ENCODE measurements around the gene DNAH2.

DNAH2 gene

GRCh38 chr17:7786866-7787265 is 69.3 kb downstream of the DNAH2 start:
- POLR2A ChIA-PET, result no interaction called here
- Histone ChIP-seq H3K4me3 (ENCODE audit: low read depth, low read length) (no peak overlapping the region), H3K27ac (ENCODE audit: extremely low read depth, low read depth, low read length) (no peak overlapping the region), H3K36me3 (ENCODE audit: control insufficient read depth in 2 of 2, insufficient read depth in 1 of 2, low read length in 2 of 2) (no peaks in the 10 kb centered on the region), H3K9me3 (ENCODE audit: control insufficient read depth, insufficient read depth, low read depth, low read length) (no peaks in the 10 kb centered on the region), H3K4me1 (ENCODE audit: control insufficient read depth, insufficient read depth, low read length) (no peaks in the 10 kb centered on the region)
- TF ChIP-seq PRDM6 (tag by site-specific recombination; IDR thresholded peaks at IDR 0.05) (no peak), ZNF394 (tag by site-specific recombination; IDR thresholded peaks at IDR 0.05; ENCODE audit: borderline replicate concordance) (no peak), ZNF16 (tag by site-specific recombination; IDR thresholded peaks at IDR 0.05; ENCODE audit: low read depth) (no peak), ZNF585B (tag by site-specific recombination; IDR thresholded peaks at IDR 0.05) (no peak), ZNF776 (tag by site-specific recombination; IDR thresholded peaks at IDR 0.05; ENCODE audit: borderline replicate concordance) (no peak), PRDM4 (tag by site-specific recombination; IDR thresholded peaks at IDR 0.05) (no peak), ZNF132 (tag by site-specific recombination; IDR thresholded peaks at IDR 0.05; ENCODE audit: borderline replicate concordance) (no peak), REPIN1 (tag by site-specific recombination; IDR thresholded peaks at IDR 0.05; ENCODE audit: low read depth) (no peak), ZNF214 (tag by site-specific recombination; IDR thresholded peaks at IDR 0.05; ENCODE audit: borderline replicate concordance) (no peak), BCL11A (tag by site-specific recombination; IDR thresholded peaks at IDR 0.05; ENCODE audit: low read depth) (no peak), CTCF (tag by site-specific recombination; IDR thresholded peaks at IDR 0.05) (no peak), ELK4 (IDR thresholded peaks at IDR 0.05; ENCODE audit: borderline replicate concordance, low read depth, low read length) (no peak), ZNF19 (tag by site-specific recombination; IDR thresholded peaks at IDR 0.05; ENCODE audit: low read depth) (no peak), TCF7L2 (IDR thresholded peaks at IDR 0.05; ENCODE audit: borderline replicate concordance, low read depth, low read length) (no peak)
- TF ChIP-seq, protein P1, sequence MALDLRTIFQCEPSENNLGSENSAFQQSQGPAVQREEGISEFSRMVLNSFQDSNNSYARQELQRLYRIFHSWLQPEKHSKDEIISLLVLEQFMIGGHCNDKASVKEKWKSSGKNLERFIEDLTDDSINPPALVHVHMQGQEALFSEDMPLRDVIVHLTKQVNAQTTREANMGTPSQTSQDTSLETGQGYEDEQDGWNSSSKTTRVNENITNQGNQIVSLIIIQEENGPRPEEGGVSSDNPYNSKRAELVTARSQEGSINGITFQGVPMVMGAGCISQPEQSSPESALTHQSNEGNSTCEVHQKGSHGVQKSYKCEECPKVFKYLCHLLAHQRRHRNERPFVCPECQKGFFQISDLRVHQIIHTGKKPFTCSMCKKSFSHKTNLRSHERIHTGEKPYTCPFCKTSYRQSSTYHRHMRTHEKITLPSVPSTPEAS (tag by site-specific recombination; IDR thresholded peaks at IDR 0.05), result no peak
- TF ChIP-seq, protein P2, sequence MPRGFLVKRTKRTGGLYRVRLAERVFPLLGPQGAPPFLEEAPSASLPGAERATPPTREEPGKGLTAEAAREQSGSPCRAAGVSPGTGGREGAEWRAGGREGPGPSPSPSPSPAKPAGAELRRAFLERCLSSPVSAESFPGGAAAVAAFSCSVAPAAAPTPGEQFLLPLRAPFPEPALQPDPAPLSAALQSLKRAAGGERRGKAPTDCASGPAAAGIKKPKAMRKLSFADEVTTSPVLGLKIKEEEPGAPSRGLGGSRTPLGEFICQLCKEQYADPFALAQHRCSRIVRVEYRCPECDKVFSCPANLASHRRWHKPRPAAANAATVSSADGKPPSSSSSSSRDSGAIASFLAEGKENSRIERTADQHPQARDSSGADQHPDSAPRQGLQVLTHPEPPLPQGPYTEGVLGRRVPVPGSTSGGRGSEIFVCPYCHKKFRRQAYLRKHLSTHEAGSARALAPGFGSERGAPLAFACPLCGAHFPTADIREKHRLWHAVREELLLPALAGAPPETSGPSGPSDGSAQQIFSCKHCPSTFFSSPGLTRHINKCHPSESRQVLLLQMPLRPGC (tag by site-specific recombination; IDR thresholded peaks at IDR 0.05), result no peak
- CTCF ChIA-PET, result interaction anchor here (1.3 kb wide), 1 partner anchor 42 kb away, joined by 5 read pairs; no protein-coding TSS in a partner anchor

Measured in HEK293 (cell line).